Kidney epithelial cell (primary cell): ENCODE data around the gene IFIH1. TPM values are rescaled to one million over a fixed set of nuclear protein-coding genes. Genes with fewer than 3 reads are reported as not detected.

ENCODE experiments used
- DNase-seq: peaks from one replicate; pipeline ENCODE4 v3.0.0-alpha.2; 2010; ENCODE audit warnings: low read depth
- H3K27me3 ChIP-seq: 2 replicates; pipeline ENCODE4 v1.6.0; 2011; ENCODE audit warnings: low read length; ENCODE audit not compliant: control insufficient read depth, insufficient read depth
- H3K36me3 ChIP-seq: 2 replicates; pipeline ENCODE4 v1.5.1; 2011; ENCODE audit warnings: low read length; ENCODE audit not compliant: control insufficient read depth, insufficient read depth
- H3K4me3 ChIP-seq: 2 replicates; pipeline ENCODE4 v1.5.1; 2011; ENCODE audit warnings: low read depth, mild to moderate bottlenecking, control low read depth, low read length
- total RNA-seq: library from RNA; depleted of rRNA; stranded (reverse); fragments of >200 nt; gene quantifications from 2 replicates; pipeline ENCODE4 v1.2.3, GENCODE V29; 2015
- TF ChIP-seq, protein P1 (sequence below): IDR thresholded peaks from 2 replicates; pipeline ENCODE4 v1.5.1; 2011; ENCODE audit warnings: mild to moderate bottlenecking, moderate library complexity, low read length, control low read depth, inconsistent platforms; ENCODE audit not compliant: insufficient read depth, poor library complexity, severe bottlenecking

IFIH1 gene
- total RNA-seq, 1 donor from 2014 or later, result 25.8 TPM

DNA sequence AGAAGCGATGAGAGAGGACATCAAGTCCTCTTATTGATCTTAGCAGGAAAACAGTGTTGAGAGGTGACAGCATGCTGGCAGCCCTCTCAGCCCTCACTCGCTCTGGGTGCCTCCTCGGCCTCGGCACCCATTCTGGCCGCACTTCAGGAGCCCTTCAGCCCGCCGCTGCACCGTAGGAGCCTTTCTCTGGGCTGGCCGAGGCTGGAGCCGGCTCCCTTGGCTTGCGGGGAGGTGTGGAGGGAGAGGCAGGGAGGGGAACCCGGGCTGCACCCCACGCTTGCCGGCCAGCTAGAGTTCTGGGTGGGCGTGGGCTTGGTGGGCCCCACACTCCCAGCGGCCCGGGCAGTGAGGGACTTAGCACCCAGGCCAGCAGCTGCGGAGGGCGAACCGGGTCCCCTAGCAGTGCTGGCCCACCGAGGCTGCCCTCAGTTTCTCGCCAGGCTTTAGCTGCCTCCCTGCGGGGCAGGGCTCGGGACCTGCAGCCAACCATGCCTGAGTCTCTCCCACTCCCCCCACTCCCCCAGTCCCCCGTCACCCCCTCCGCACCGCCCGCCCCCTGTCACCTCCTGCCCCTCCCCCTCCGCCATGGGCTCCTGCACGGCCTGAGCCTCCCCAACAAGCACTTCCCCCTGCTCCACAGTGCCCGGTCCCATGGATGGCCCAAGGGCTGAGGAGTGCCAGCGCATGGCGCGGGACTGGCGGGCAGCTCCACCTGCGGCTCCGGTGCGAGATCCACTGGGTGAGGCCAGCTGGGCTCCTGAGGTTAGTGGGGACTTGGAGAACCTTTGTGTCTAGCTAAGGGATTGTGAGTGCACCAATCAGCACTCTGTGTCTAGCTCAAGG, 83.6 kb downstream of the IFIH1 start:
- no peak for DNase-seq
- Histone ChIP-seq H3K36me3 (no peaks in the 10 kb centered on the region), H3K27me3 (no peaks in the 10 kb centered on the region), H3K4me3 (no peak overlapping the region)
- TF ChIP-seq, protein P1, sequence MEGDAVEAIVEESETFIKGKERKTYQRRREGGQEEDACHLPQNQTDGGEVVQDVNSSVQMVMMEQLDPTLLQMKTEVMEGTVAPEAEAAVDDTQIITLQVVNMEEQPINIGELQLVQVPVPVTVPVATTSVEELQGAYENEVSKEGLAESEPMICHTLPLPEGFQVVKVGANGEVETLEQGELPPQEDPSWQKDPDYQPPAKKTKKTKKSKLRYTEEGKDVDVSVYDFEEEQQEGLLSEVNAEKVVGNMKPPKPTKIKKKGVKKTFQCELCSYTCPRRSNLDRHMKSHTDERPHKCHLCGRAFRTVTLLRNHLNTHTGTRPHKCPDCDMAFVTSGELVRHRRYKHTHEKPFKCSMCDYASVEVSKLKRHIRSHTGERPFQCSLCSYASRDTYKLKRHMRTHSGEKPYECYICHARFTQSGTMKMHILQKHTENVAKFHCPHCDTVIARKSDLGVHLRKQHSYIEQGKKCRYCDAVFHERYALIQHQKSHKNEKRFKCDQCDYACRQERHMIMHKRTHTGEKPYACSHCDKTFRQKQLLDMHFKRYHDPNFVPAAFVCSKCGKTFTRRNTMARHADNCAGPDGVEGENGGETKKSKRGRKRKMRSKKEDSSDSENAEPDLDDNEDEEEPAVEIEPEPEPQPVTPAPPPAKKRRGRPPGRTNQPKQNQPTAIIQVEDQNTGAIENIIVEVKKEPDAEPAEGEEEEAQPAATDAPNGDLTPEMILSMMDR, result no peak

- no peaks in the 10 kb centered on the region for H3K27me3 ChIP-seq
- H3K4me3 ChIP-seq, result no peak overlapping the region
- TF ChIP-seq, protein P1, result no peak
- no peaks in the 10 kb centered on the region for H3K36me3 ChIP-seq
- DNase-seq, result no peak
Measured at GRCh38 chr2:162233197-162233596, 85.3 kb downstream of the IFIH1 start.

DNA sequence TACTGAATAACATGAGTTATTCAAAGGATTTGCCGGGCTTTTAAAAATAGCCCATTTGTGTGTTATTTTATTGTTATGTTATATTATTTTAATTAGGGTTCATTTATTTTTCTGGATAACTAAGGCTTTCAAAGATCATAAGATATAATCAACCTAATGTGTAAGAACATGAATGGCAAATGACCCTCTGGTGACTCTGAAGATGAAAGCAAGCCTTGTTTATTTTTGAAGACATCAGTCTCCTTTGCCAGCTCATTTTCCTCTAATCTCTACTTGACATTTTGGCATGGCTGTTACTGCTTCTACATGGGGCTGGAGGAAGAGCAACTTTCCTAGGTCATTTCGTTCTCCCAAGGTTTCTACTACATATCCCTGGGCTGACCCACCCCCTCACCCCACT, 85.8 kb downstream of the IFIH1 start:
- no peaks in the 10 kb centered on the region for H3K36me3 ChIP-seq
- TF ChIP-seq, protein P1, result no peak
- no peak for DNase-seq
- no peak overlapping the region for H3K4me3 ChIP-seq
- no peaks in the 10 kb centered on the region for H3K27me3 ChIP-seq

GRCh38 chr2:162232027-162232426, 86.5 kb downstream of the IFIH1 start:
- Histone ChIP-seq H3K4me3 (no peak overlapping the region), H3K36me3 (no peaks in the 10 kb centered on the region), H3K27me3 (no peaks in the 10 kb centered on the region)
- TF ChIP-seq, protein P1, result no peak
- no peak for DNase-seq

DNA sequence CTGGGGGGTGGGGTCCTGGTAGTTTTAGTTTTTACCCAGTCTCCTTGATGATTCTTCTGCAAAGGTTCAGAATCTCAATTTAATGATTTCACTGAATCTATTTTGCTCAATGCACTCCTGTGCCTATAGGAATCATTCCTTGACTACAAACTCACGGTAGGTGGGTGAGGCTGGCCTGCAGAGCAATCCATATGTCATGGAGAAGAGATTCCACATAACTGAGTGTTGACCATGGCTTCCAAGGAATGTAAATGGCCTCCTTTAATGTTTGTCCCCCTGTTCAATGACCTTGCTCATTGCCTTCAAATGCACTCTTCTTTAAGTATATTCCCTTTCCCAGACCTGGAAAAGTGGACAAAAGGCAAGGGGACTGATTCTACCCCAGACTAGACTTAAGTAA, 87.7 kb downstream of the IFIH1 start:
- Histone ChIP-seq H3K27me3 (no peaks in the 10 kb centered on the region), H3K36me3 (no peaks in the 10 kb centered on the region), H3K4me3 (no peak overlapping the region)
- no peak for DNase-seq
- TF ChIP-seq, protein P1, result no peak

GRCh38 chr2:162226836-162227235, 91.6 kb downstream of the IFIH1 start:
- no peaks in the 10 kb centered on the region for H3K36me3 ChIP-seq
- no peak for DNase-seq
- no peak overlapping the region for H3K4me3 ChIP-seq
- no peaks in the 10 kb centered on the region for H3K27me3 ChIP-seq
- TF ChIP-seq, protein P1, result no peak
